Esophagus (tissue), 2 donors: ENCODE results near the gene TPPP. TPM values are rescaled to one million over a fixed set of nuclear protein-coding genes. Genes with fewer than 3 reads are reported as not detected.
"Not testable (repeated sequence)": the region's sequence is repeated elsewhere in the genome, so short reads cannot be mapped to it uniquely, and the experiment has no call there.

ENCODE experiments used
- H3K27ac ChIP-seq, 2 donors: one replicate each; pipeline ENCODE4 v1.5.1; 2013; ENCODE audit warnings: low read depth in 2 of 2, mild to moderate bottlenecking in 2 of 2, inconsistent platforms in 1 of 2, low read length in 1 of 2, moderate library complexity in 1 of 2
- H3K27me3 ChIP-seq, 2 donors: one replicate each; pipeline ENCODE4 v1.6.1; 2013; ENCODE audit warnings: low read length in 2 of 2, control low read depth in 1 of 2, mild to moderate bottlenecking in 1 of 2; ENCODE audit not compliant: insufficient read depth in 2 of 2, control insufficient read depth in 1 of 2
- H3K36me3 ChIP-seq, 2 donors: one replicate each; pipeline ENCODE4 v1.6.1; 2013; ENCODE audit warnings: low read length in 1 of 2; ENCODE audit not compliant: control insufficient read depth in 2 of 2, insufficient read depth in 2 of 2
- H3K4me1 ChIP-seq, 2 donors: one replicate each; pipeline ENCODE4 v1.6.1; 2013; ENCODE audit warnings: low read length in 1 of 2; ENCODE audit not compliant: control insufficient read depth in 2 of 2, insufficient read depth in 2 of 2
- H3K4me3 ChIP-seq, 2 donors: one replicate each; pipeline ENCODE4 v1.5.1; 2013; ENCODE audit warnings: low read length in 2 of 2, mild to moderate bottlenecking in 2 of 2, low read depth in 1 of 2, moderate library complexity in 1 of 2
- H3K9me3 ChIP-seq, 2 donors: one replicate each; pipeline ENCODE4 v1.6.1; 2013; ENCODE audit warnings: mild to moderate bottlenecking in 2 of 2, low read depth in 1 of 2, low read length in 1 of 2, moderate library complexity in 1 of 2; ENCODE audit not compliant: control insufficient read depth in 2 of 2, insufficient read depth in 1 of 2
- WGBS, 2 donors: extraction: QIAGEN DNeasy Blood & Tissue Kit; methylation state at CpG; one replicate each; pipeline ENCODE4 v1.1.7; 2013; 5-methylcytosine and 5-hydroxymethylcytosine counted together
- polyA plus RNA-seq, 2 donors: library from polyadenylated mRNA; stranded (reverse); fragments of 200-250 nt; gene quantifications; one replicate each; pipeline ENCODE4 v1.2.3, GENCODE V29; 2013
- donor health status: healthy with polysubstance abuse.
- donor health status: Bipolar disorder and iron deficiency.

Gene TPPP
- polyA plus RNA-seq, result 1 to 10 TPM; 1.7 to 2.7 TPM

GRCh38 chr5:693271-694041 lies at the start of gene TPPP:
Gene TPPP, minus strand, starts transcription at chr5:693352. Its CDS starts 15,292 bp downstream, at chr5:678060.
- H3K36me3 ChIP-seq, H3K9me3 ChIP-seq, H3K4me1 ChIP-seq, H3K27me3 ChIP-seq: not testable (repeated sequence)
- Histone ChIP-seq H3K27ac (peak within 1 kb of the TSS; percentile 62 to 67), H3K4me3 (peak within 1 kb of the TSS; percentile 47 to 66)
- WGBS, 2 donors, result 0 to 1% methylated on average over 44 to 91 of the region's 109 CpGs

GRCh38 chr5:742276-742675 lies 49.1 kb upstream of the TPPP start:
- 85 to 89% methylated on average over 6 of the region's 6 CpGs for WGBS, 2 donors
- not testable (repeated sequence) for H3K36me3 ChIP-seq, H3K4me3 ChIP-seq, H3K4me1 ChIP-seq, H3K27me3 ChIP-seq, H3K9me3 ChIP-seq, H3K27ac ChIP-seq

- H3K4me1 ChIP-seq, H3K27ac ChIP-seq, H3K4me3 ChIP-seq, H3K9me3 ChIP-seq, H3K36me3 ChIP-seq, H3K27me3 ChIP-seq: not testable (repeated sequence)
- WGBS, 2 donors, result 40% methylated on average over 1 of the region's 1 CpG; no CpG with 5 or more reads in 1 of the 2 donors
Observed at GRCh38 chr5:734145-734544, 41.0 kb upstream of the TPPP start.

- 88 to 93% methylated on average over 7 to 10 of the region's 10 CpGs for WGBS, 2 donors
- not testable (repeated sequence) for H3K36me3 ChIP-seq
Observed at GRCh38 chr5:732754-733454, 39.8 kb upstream of the TPPP start.

GRCh38 chr5:729225-729624 lies 36.1 kb upstream of the TPPP start:
- not testable (repeated sequence) for H3K27ac ChIP-seq, H3K27me3 ChIP-seq, H3K4me1 ChIP-seq, H3K4me3 ChIP-seq, H3K36me3 ChIP-seq, H3K9me3 ChIP-seq
- WGBS, 2 donors, result 79 to 88% methylated on average over 5 of the region's 7 CpGs

More at GRCh38 chr5:732754-733454, 39.8 kb upstream of the TPPP start:
- H3K9me3 ChIP-seq, H3K27ac ChIP-seq, H3K4me3 ChIP-seq, H3K4me1 ChIP-seq, H3K27me3 ChIP-seq: not testable (repeated sequence)

GRCh38 chr5:727087-727486 lies 33.9 kb upstream of the TPPP start:
- not testable (repeated sequence) for H3K27ac ChIP-seq, H3K4me1 ChIP-seq, H3K27me3 ChIP-seq, H3K4me3 ChIP-seq, H3K9me3 ChIP-seq, H3K36me3 ChIP-seq
- WGBS, 2 donors, result 67 to 68% methylated on average over 6 to 8 of the region's 9 CpGs

- H3K4me1 ChIP-seq, H3K4me3 ChIP-seq, H3K9me3 ChIP-seq, H3K27me3 ChIP-seq, H3K27ac ChIP-seq, H3K36me3 ChIP-seq: not testable (repeated sequence)
- 85 to 88% methylated on average over 2 of the region's 6 CpGs for WGBS, 2 donors
Observed at GRCh38 chr5:723865-724264, 30.7 kb upstream of the TPPP start.

GRCh38 chr5:723309-723708 lies 30.2 kb upstream of the TPPP start:
- not testable (repeated sequence) for H3K36me3 ChIP-seq, H3K4me3 ChIP-seq, H3K27ac ChIP-seq, H3K4me1 ChIP-seq, H3K27me3 ChIP-seq, H3K9me3 ChIP-seq
- WGBS, 2 donors, result 22 to 56% methylated on average over 1 of the region's 4 CpGs

- not testable (repeated sequence) for H3K9me3 ChIP-seq
Observed at GRCh38 chr5:719379-719778, 26.2 kb upstream of the TPPP start.

GRCh38 chr5:717143-717542 lies 24.0 kb upstream of the TPPP start:
- Histone ChIP-seq H3K36me3 (no peaks in the 10 kb centered on the region), H3K27me3 (peaks cover 0 to 2% of the 10 kb centered on the region in 2 donors), H3K4me3 (no peak overlapping the region), H3K4me1 (no peaks in the 10 kb centered on the region), H3K27ac (no peak overlapping the region), H3K9me3 (no peaks in the 10 kb centered on the region)
- 53 to 73% methylated on average over 7 of the region's 7 CpGs for WGBS, 2 donors

More at GRCh38 chr5:719379-719778, 26.2 kb upstream of the TPPP start:
- H3K4me3 ChIP-seq, H3K4me1 ChIP-seq, H3K36me3 ChIP-seq, H3K27me3 ChIP-seq, H3K27ac ChIP-seq: not testable (repeated sequence)
- WGBS, 2 donors, result 86 to 89% methylated on average over 1 of the region's 1 CpG
